AG08396 (cell line): ENCODE results near the gene ARHGEF9.

ENCODE experiments used
- DNase-seq: peaks from one replicate; pipeline ENCODE4 v3.0.0; 2012; ENCODE audit warnings: low spot score, mixed read lengths

Gene ARHGEF9

GRCh38 chrX:63746278-63746677, 38.7 kb downstream of the ARHGEF9 start:
- no peak for DNase-seq

GRCh38 chrX:63744850-63745394, 40.1 kb downstream of the ARHGEF9 start:
- DNase-seq, result no peak

DNA sequence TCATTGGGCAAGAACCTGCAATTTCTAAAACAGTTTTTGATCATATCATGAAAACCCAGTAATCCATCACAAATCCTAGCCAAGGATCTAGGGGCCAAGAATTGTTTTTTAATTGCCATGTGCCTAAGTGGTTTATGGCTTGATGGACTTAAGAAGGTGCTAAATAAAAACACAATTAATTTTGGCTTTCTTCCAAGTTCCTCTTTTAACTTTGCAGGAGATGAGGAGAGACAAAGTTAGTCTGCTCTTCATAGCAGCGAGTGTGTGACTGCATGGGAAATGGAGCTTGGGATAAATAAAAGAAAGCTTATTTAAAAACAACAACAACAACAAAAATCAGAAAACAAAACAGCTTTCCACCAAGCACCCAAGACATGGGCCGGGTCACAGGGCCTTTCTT, 41.4 kb downstream of the ARHGEF9 start:
- no peak for DNase-seq

- no peak for DNase-seq
Measured at GRCh38 chrX:63740382-63740781, 44.6 kb downstream of the ARHGEF9 start.

DNA sequence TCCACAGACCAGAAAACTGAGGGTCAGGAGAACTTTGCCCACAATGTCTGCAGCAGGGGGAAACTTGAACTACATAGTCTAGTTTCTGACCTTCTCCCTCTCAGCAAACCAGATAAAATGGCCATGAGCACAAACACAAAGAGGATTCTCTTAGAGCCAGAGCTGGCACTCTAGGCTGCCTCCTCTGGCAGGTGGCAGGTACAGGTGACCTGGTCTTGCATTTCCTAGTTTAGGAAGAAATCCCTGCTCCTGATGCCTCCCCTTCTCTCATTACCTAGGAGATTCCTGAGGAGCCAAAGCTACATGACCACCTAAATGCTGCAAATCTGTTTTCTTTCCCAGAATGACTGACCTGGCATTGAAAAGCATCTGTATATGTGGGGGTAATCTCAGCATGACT, 45.1 kb downstream of the ARHGEF9 start:
- DNase-seq, result no peak

- no peak for DNase-seq
Measured at GRCh38 chrX:63738696-63739095, 46.3 kb downstream of the ARHGEF9 start.

DNA sequence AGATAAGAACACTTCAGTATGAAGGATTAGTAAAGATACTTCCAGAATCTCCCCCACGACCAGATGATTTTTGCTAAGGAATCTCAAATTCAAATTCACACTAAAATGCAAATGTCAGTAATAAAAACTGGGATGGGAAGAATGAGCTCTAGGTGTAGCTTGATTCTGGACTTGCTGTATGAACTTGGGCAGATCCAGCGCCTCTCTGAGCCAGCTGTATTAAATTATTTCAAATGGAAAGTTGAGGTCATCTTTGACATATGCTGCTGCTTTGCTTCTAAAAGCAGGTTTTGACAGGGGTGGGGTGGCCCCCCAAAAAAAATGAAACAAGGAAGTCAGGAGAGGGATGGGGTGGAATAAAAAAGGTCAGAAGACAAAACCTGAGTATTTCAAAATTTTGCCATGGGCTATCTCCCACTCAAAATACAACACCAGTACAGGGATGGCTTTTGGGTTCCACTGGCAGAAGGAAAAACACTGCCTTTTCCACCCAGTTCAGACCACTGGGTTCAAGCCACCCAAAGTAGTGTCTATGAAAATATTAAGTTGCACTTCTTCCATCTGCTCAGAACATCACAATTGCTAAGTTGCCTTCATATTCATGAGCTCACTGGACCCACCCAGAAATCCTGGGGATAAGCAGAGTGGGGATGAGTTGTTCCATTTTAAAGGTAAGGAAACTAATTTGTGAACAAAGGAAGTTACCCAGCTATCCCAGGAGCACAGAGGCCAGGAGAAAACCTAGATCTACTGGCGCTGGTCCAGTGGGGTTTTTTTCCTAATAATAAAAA, 47.7 kb downstream of the ARHGEF9 start:
- no peak for DNase-seq

GRCh38 chrX:63735882-63736281, 49.1 kb downstream of the ARHGEF9 start:
- DNase-seq, result no peak

DNA sequence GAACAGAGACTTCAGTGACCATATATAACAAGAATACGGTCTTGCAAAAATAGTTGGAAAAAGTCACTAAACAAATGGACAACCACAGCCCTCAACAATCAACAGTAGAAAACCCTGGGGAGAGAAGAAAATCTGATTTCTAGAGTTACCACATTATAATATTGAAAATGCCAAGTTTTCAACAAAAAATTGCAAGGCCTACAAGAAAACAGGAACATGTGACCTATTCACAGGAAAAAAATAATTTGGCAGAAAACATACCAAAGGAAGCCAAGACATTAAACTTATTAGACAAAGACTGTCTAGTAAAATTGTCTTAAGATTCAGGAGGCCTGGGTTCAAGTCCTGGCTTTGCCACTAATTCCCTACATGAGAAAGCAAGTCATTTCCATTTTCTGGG, 64.7 kb downstream of the ARHGEF9 start:
- DNase-seq, result no peak

- no peak for DNase-seq
Measured at GRCh38 chrX:63719633-63720032, 65.4 kb downstream of the ARHGEF9 start.

GRCh38 chrX:63718010-63718694, 66.9 kb downstream of the ARHGEF9 start:
- DNase-seq, result no peak

DNA sequence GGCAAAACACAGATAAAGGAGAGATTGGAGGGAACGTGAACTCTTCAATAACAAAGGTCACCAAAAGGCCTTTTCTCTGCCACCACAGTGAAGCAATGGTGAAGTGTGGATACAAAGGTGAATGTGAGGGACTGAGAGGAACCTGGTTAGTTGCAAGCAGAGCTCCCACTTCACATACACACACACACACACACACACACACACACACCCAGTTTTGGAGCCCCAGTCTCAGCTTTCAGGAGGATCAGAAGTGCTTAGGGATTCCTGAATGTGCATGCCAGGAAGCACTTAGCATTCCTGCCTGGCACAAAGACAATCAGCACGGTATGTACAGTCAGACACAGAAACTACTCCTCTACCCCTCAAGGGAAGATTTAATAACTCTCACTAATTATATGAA, 71.5 kb downstream of the ARHGEF9 start:
- no peak for DNase-seq

DNA sequence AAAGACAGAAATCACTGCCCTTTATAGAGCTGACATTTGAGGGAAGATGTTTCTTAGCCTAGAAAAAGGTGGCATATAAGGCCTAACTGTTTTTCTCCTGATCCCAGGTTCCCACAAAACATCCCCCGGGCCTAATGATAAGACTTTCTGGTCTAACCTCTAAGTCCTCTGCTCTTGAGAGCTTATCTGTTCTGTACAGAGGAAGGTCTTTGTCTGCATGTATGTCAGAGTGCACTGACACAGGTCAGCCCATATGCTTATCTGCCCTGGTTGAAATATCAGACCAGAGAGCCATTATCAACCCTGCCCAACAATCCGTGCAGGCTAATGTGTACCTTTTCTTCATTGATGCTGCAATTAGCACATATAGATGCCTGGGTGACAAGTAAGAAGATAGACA, 76.2 kb downstream of the ARHGEF9 start:
- no peak for DNase-seq

DNA sequence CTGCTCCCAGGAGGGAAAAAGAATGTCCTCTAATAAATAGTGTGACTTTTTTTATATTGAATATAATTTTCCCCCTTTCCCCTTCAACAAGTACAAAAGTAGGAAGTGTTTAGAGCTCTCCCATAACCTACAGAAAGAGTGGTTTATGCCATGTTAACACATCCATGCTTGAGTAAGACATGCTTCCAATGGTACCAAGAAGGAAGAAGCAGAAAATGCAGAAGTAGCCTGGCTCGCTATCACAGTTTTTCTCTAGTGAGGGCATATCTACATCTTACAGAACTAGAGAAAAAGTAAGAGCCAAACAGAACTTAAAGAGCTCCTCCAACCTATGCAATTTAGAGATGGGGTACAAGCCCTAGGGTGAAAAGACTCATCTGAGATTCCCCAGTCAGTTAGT, 82.5 kb downstream of the ARHGEF9 start:
- no peak for DNase-seq

DNA sequence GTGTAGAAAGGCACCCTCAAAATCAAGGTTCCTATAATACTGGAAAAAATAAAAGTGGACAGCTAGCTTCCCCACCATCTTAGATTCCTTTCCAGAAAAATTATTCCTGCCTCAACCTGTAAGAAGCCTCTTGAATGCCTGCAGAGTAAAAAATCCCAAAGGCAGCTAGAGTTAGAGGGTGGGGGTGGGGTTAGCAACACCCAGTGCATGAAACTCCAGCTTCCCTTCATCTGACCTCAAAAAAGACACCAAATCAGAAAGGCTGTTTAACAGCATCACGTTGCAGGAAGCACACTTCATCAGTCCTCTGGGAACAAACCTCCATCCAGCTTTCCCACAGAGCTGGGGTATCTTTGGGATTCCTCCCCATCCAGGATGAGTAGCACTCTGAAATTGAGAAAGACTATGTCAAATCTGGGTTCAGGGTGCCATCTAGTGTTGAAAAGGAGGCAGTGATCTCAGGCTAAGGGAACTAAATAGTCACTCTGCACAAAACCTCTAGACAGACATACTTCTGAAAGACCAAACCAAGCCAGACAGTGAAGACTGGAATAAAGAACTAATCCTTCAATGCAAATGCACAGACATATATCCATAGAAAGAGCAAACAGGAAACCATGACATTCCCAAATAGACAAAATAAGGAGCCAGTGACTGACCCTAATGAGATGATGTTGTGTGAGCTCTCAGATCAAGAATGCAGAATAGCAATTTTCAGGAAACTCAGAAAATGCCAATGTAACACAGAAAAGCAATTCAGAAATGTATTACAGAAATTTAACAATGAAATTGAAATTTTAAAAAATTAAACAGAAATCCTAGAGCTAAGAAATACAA, 97.9 kb downstream of the ARHGEF9 start:
- peak; percentile 52 for DNase-seq

DNA sequence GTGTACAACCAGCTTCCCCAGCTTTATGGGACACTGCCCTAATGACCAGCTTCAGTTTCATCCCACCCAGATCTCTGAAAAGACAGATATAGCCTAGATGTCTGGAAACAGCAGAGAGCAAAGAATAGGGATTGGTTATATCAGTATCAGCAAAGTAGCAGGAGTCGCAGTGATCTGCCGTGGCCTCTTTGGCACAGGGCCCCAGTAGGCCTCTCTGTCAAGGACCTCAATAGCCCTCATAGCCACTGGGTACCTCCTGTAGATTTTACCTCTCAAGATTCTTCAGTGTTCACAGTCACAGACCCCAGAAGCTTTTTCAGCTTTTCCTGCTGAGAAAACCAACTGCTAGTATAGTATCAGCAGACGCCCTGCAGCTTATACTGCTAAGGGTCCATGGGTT, 104.6 kb downstream of the ARHGEF9 start:
- DNase-seq, result no peak

DNA sequence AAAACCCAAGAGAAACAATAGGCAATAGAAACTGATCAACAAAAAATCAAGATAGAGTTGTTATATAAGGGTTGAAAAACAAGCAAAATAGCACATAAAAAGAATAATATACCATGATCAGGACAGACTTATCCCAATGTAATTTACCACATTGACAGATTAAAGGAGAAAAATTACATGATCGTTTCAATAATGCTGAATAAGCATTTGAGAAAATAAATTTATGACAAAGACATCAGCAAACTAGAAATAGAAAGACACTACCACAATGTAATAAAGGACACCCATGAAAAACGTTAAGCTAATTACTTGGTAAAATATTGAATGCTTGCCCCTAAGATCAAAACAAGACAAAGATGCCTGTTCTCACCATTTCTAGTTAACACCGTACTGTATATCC, 105.6 kb downstream of the ARHGEF9 start:
- no peak for DNase-seq

GRCh38 chrX:63675716-63676115, 109.3 kb downstream of the ARHGEF9 start:
- no peak for DNase-seq

GRCh38 chrX:63673896-63674295, 111.1 kb downstream of the ARHGEF9 start:
- DNase-seq, result no peak

- DNase-seq, result no peak
Measured at GRCh38 chrX:63664741-63665140, 120.3 kb downstream of the ARHGEF9 start.

DNA sequence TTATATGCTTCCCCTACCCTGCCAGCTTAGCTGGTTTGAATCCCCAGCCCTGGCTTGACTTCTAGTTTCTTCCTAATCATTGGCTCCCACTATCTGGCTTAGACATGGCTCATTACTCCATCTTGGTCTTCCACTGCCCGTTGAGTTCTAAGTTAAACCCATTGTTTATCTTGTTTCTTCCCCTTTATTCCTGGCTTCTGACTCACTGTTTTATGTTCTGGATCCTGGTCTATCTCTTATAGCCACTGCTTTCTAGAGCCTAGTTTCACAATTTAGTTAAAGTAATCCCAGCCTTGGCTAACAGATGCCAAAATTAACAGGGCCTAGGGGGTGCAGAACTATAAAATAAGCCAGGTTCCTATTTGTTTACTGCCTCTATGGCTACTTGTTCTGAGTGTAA, 120.9 kb downstream of the ARHGEF9 start:
- DNase-seq, result no peak

DNA sequence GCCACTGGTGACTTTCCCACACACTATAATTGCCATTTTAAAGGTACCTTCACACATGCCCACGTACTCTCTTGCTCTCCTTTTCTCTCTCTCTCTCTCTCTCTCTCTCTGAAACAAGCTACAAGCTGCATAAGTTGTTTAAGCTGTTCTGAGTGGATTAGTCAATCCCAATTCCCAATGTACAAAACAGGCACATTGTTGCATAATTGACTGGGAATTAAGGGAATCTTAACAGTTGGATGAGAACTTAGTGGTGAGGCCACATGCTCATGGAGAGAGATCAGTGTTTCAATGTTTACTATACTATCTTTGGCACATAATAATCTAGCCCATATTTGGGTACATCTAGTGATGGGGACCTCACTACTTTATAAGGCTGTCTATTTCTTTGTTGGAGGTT, 123.3 kb downstream of the ARHGEF9 start:
- no peak for DNase-seq

DNA sequence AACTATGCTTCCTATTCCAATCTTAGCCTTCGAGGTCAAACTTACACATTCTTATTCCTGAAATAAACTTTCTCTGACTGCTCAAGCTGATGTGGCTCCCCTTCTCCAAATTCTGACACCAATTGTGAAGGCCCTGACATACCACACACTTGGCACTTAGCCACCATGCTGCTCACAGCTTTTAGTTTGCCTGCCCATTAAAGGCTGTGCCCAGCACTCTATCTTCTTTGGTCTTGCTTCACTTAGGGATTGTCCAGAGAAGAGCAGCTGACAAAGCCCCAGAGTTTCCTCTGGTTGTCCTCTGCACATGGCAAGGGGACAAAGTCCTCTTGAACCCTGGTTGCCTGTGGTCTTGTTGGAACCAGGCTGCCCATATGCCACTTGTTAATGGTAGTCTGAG, 126.1 kb downstream of the ARHGEF9 start:
- no peak for DNase-seq
